H1 (cell line): Measurements from ENCODE around the gene TINCR. TPM values are rescaled to one million over a fixed set of nuclear protein-coding genes. Genes with fewer than 3 reads are reported as not detected.
A peak's percentile ranks its signal among the peaks of the same experiment; 100 is the strongest.

Experiments
- CTCF ChIA-PET: fragments of 300-600 bp; sonication (Branson Sonifier 250); formaldehyde crosslinking; loops from one replicate; lab custom pipeline; 2021; ENCODE audit not compliant: partially characterized antibody; lab: Charles Lee
- POLR2A ChIA-PET: fragments of 300-600 bp; sonication (Branson Sonifier 250); formaldehyde crosslinking; loops from one replicate; lab custom pipeline; 2021; ENCODE audit warnings: inconsistent platforms; ENCODE audit not compliant: partially characterized antibody; lab: Charles Lee
- DNase-seq, 2 experiments: peaks; one replicate each; pipeline versions ENCODE4 v3.0.0 to v3.0.0-alpha.2; 2010 to 2022; ENCODE audit warnings: low spot score in 2 of 2, low read depth in 1 of 2, mixed read lengths in 1 of 2
- FAIRE-seq: peaks from 2 replicates; lab custom pipeline; 2011; peaks lifted over from hg19 to GRCh38; lab: Jason Lieb, UNC
- H2AFZ ChIP-seq: 2 replicates; pipeline ENCODE4 v1.8.1; 2012; ENCODE audit warnings: low read length, inconsistent platforms
- H2AK5ac ChIP-seq: 2 replicates; pipeline ENCODE4 v1.6.1; 2013; ENCODE audit warnings: low read depth, low read length
- H2BK120ac ChIP-seq: replicated peaks from 2 replicates; pipeline ENCODE3; 2013; ENCODE audit warnings: low read depth, low read length, inconsistent platforms
- H2BK12ac ChIP-seq: 2 replicates; pipeline ENCODE4 v1.6.1; 2013; ENCODE audit warnings: low read depth, low read length
- H2BK15ac ChIP-seq: 2 replicates; pipeline ENCODE4 v1.6.1; 2013; ENCODE audit warnings: low read length
- H2BK20ac ChIP-seq: 2 replicates; pipeline ENCODE4 v1.6.1; 2013; ENCODE audit warnings: low read length
- H2BK5ac ChIP-seq: 2 replicates; pipeline ENCODE4 v1.6.1; 2013; ENCODE audit warnings: low read depth, low read length
- H3K14ac ChIP-seq: 2 replicates; pipeline ENCODE4 v1.6.1; 2013; ENCODE audit warnings: inconsistent platforms; ENCODE audit not compliant: insufficient read length
- H3K18ac ChIP-seq: 2 replicates; pipeline ENCODE4 v1.6.1; 2013; ENCODE audit warnings: low read length; ENCODE audit errors: extremely low read depth
- H3K23ac ChIP-seq: 2 replicates; pipeline ENCODE4 v1.6.1; 2013; ENCODE audit warnings: inconsistent platforms; ENCODE audit not compliant: insufficient read length
- H3K23me2 ChIP-seq: 2 replicates; pipeline ENCODE4 v1.6.1; 2013; ENCODE audit warnings: low read depth, low read length
- H3K27ac ChIP-seq: 2 replicates; pipeline ENCODE4 v1.6.1; 2011; ENCODE audit warnings: low read depth, low read length, inconsistent platforms
- H3K27me3 ChIP-seq, 4 experiments: replicated peaks in 1 of 4; 1 replicate in 1 of 4; 2 replicates in 3 of 4; pipeline versions ENCODE4 v1.6.1 to v1.8.1; 2011 to 2013; ENCODE audit warnings: low read length in 3 of 4, mild to moderate bottlenecking in 3 of 4, inconsistent platforms in 2 of 4, mixed read lengths in 2 of 4, moderate library complexity in 1 of 4; ENCODE audit not compliant: control insufficient read depth in 3 of 4, insufficient read depth in 3 of 4; ENCODE audit errors: extremely low read depth in 1 of 4
- H3K36me3 ChIP-seq, 4 experiments: 2 replicates each; pipeline versions ENCODE4 v1.6.1 to v1.8.1; 2011 to 2013; ENCODE audit warnings: mild to moderate bottlenecking in 4 of 4, low read length in 3 of 4, moderate library complexity in 2 of 4, control low read depth in 1 of 4, inconsistent platforms in 1 of 4; ENCODE audit not compliant: insufficient read depth in 4 of 4, control insufficient read depth in 2 of 4
- H3K4ac ChIP-seq: replicated peaks from 2 replicates; pipeline ENCODE3; 2013; ENCODE audit warnings: low read length, low read depth, mixed read lengths, inconsistent platforms; ENCODE audit not compliant: insufficient read length
- H3K4me1 ChIP-seq, 4 experiments: replicated peaks in 1 of 4; 1 replicate in 1 of 4; 2 replicates in 3 of 4; pipeline versions ENCODE4 v1.6.1 to v1.8.1; 2011 to 2013; ENCODE audit warnings: low read length in 3 of 4, inconsistent platforms in 2 of 4, mixed read lengths in 1 of 4; ENCODE audit not compliant: insufficient read depth in 4 of 4, control insufficient read depth in 3 of 4
- H3K4me2 ChIP-seq, 2 experiments: 2 replicates each; pipeline versions ENCODE4 v1.6.1 to v1.8.1; 2011 to 2013; ENCODE audit warnings: low read depth in 2 of 2, low read length in 2 of 2, control low read depth in 1 of 2, inconsistent platforms in 1 of 2, mild to moderate bottlenecking in 1 of 2; ENCODE audit not compliant: insufficient read depth in 1 of 2
- H3K4me3 ChIP-seq, 4 experiments: fragments of 200-600, 300-600 bp in 1 of 4; sonication (generic), shearing (Covaris generic), sonication (Bioruptor Twin) in 1 of 4; 2 replicates each; pipeline versions ENCODE4 v1.5.1 to v1.8.1; 2011 to 2016; ENCODE audit warnings: low read length in 4 of 4, low read depth in 3 of 4, control low read depth in 2 of 4, inconsistent platforms in 2 of 4, mild to moderate bottlenecking in 2 of 4, mixed read lengths in 1 of 4, moderate library complexity in 1 of 4; ENCODE audit not compliant: insufficient read depth in 2 of 4; ENCODE audit errors: extremely low read depth in 1 of 4
- H3K56ac ChIP-seq: replicated peaks from 2 replicates; pipeline ENCODE3; 2013; ENCODE audit warnings: low read depth, mild to moderate bottlenecking, mixed read lengths, low read length, inconsistent platforms; ENCODE audit not compliant: insufficient read length
- H3K79me1 ChIP-seq: 2 replicates; pipeline ENCODE4 v1.6.1; 2013; ENCODE audit warnings: low read depth, low read length, control low read depth
- H3K79me2 ChIP-seq, 2 experiments: 2 replicates each; pipeline versions ENCODE4 v1.6.1 to v1.8.1; 2012 to 2013; ENCODE audit warnings: low read length in 2 of 2, mild to moderate bottlenecking in 2 of 2, inconsistent platforms in 1 of 2; ENCODE audit not compliant: insufficient read depth in 2 of 2, control insufficient read depth in 1 of 2
- H3K9ac ChIP-seq, 4 experiments: replicated peaks in 1 of 4; 1 replicate in 1 of 4; 2 replicates in 3 of 4; pipeline versions ENCODE4 v1.6.1 to v1.8.1; 2011 to 2013; ENCODE audit warnings: low read depth in 3 of 4, low read length in 3 of 4, control low read depth in 2 of 4, mild to moderate bottlenecking in 2 of 4, moderate library complexity in 2 of 4, inconsistent platforms in 1 of 4; ENCODE audit errors: extremely low read depth in 1 of 4
- H3K9me3 ChIP-seq, 2 experiments: 2 replicates each; pipeline versions ENCODE4 v1.6.1 to v1.8.1; 2012 to 2013; ENCODE audit warnings: mild to moderate bottlenecking in 2 of 2, moderate library complexity in 2 of 2, control low read depth in 1 of 2, inconsistent platforms in 1 of 2, low read depth in 1 of 2, low read length in 1 of 2, mixed read lengths in 1 of 2; ENCODE audit not compliant: insufficient read depth in 2 of 2
- H4K20me1 ChIP-seq, 2 experiments: replicated peaks in 1 of 2; 2 replicates each; pipeline versions ENCODE3 to v1.8.1; 2011 to 2013; ENCODE audit warnings: inconsistent platforms in 2 of 2, low read length in 2 of 2, mild to moderate bottlenecking in 1 of 2; ENCODE audit not compliant: insufficient read depth in 2 of 2, control insufficient read depth in 1 of 2
- H4K5ac ChIP-seq: 2 replicates; pipeline ENCODE4 v1.6.1; 2013; ENCODE audit warnings: low read length, low read depth, mixed read lengths, inconsistent platforms; ENCODE audit not compliant: insufficient read length
- H4K8ac ChIP-seq: 2 replicates; pipeline ENCODE4 v1.8.0; 2013; ENCODE audit warnings: mild to moderate bottlenecking, moderate library complexity, low read length, inconsistent platforms; ENCODE audit not compliant: insufficient read depth; ENCODE audit errors: extremely low read depth
- H4K91ac ChIP-seq: replicated peaks from 2 replicates; pipeline ENCODE3; 2013; ENCODE audit warnings: low read length, mixed read lengths, inconsistent platforms; ENCODE audit not compliant: insufficient read length
- GABPA ChIP-seq: IDR thresholded peaks from 2 replicates; pipeline ENCODE4 v1.6.1; 2011; ENCODE audit warnings: mild to moderate bottlenecking, low read length, moderate library complexity, borderline replicate concordance; ENCODE audit not compliant: insufficient read depth
- KDM1A ChIP-seq: fragments of 200-600, 300-600 bp; sonication (generic); IDR thresholded peaks from 2 replicates; pipeline ENCODE4 v1.7.1; 2016; ENCODE audit warnings: mild to moderate bottlenecking, low read length, borderline replicate concordance
- RAD21 ChIP-seq, 2 experiments: IDR thresholded peaks in 1 of 2; conservative IDR thresholded peaks in 1 of 2; 2 replicates each; pipeline ENCODE4 v1.6.1; 2011; ENCODE audit warnings: low read depth in 2 of 2, low read length in 2 of 2, improper control_type of control experiment in 1 of 2, inconsistent platforms in 1 of 2, mild to moderate bottlenecking in 1 of 2, moderate library complexity in 1 of 2
- WGBS, 2 experiments: shearing (Covaris generic) in 1 of 2; methylation state at CpG; one replicate each; pipeline versions ENCODE4 v1.1.6 to v1.1.7; 2013 to 2015; ENCODE audit warnings: low lambda C conversion rate in 2 of 2, mixed read lengths in 2 of 2, inconsistent platforms in 1 of 2, low coverage in 1 of 2, missing lambda C conversion rate in 1 of 2; ENCODE audit not compliant: insufficient replicate concordance in 2 of 2, insufficient coverage in 1 of 2, insufficient read length in 1 of 2; ENCODE audit errors: extremely low coverage in 1 of 2, missing lambda C conversion rate in 1 of 2; 5-methylcytosine and 5-hydroxymethylcytosine counted together
- polyA plus RNA-seq, 7 experiments: library from polyadenylated mRNA; depleted of rRNA in 3 of 7; stranded (reverse) in 5 of 7; unstranded in 2 of 7; fragments of >200 nt in 5 of 7; fragments of 200-250 nt in 2 of 7; gene quantifications; 1 replicate in 5 of 7; 2 replicates in 1 of 7; 4 replicates in 1 of 7; pipeline versions ENCODE4 v1.2.1 to v1.2.3, GENCODE V29; 2011 to 2013; ENCODE audit warnings: missing spikeins in 2 of 7, mixed read lengths in 2 of 7
- total RNA-seq: library from RNA; stranded (reverse); fragmentation: NEBNext Ultra II Directional; extraction: Animal tissue kit (Norgen Biotek cat#: 25700); gene quantifications from 2 replicates; pipeline ENCODE4 v1.2.1, GENCODE V29; 2021
- TF ChIP-seq, protein P1 (sequence below), 3 experiments: IDR thresholded peaks; 1 replicate in 2 of 3; 2 replicates in 1 of 3; pipeline versions ENCODE4 v1.5.1 to v1.6.1; 2011; ENCODE audit warnings: low read length in 3 of 3, mild to moderate bottlenecking in 3 of 3, inconsistent platforms in 2 of 3, low read depth in 1 of 3, moderate library complexity in 1 of 3; ENCODE audit not compliant: insufficient read depth in 1 of 3; ENCODE audit errors: control extremely low read depth in 1 of 3

TINCR gene
- total and polyA plus RNA-seq, 2 of the 8 experiments (the other 6 are each of a cell fraction or from before 2014, with no cell fraction given) = 0.52 to 1.4 TPM

GRCh38 chr19:5578097-5578846 is 10.5 kb upstream of the TINCR start:
- POLR2A ChIA-PET = interaction anchor here (0.6 to 0.7 kb wide), 2 partner anchors 49 to 74 kb away, joined by 3 to 4 read pairs; no protein-coding TSS in a partner anchor
- Histone ChIP-seq H2BK5ac (peak overlapping the region; percentile 64; the same call in 1 of the 2 replicates), H3K79me1 (no peaks in the 10 kb centered on the region), H2BK20ac (no peak overlapping the region), H3K23ac (no peak overlapping the region), H2BK15ac (peak overlapping the region; percentile 97), H3K56ac (peak overlapping the region; percentile 54), H4K20me1 (peaks cover 0 to 3% of the 10 kb centered on the region in 2 experiments), H4K8ac (no peak overlapping the region; the same call in 1 of the 2 replicates), H3K4me3 (peak overlapping the region in 2 of 4 experiments; percentile 4 to 39; a peak in 1 of 8 replicates), H3K23me2 (no peaks in the 10 kb centered on the region), H3K4ac (no peak overlapping the region), H3K4me1 (peaks cover 0 to 1% (median 0%) of the 10 kb centered on the region in 4 experiments; a peak in 2 of 7 replicates), H2BK12ac (no peak overlapping the region; the same call in 1 of the 2 replicates), H3K9me3 (no peaks in the 10 kb centered on the region), H3K9ac (no peak overlapping the region; a peak in 1 of 7 replicates), H3K18ac (0 out of 2 replicates have a peak overlapping the region, but pooled peaks have one; percentile 68), H4K91ac (peak overlapping the region; percentile 79), H2AK5ac (no peak overlapping the region), H3K4me2 (peak overlapping the region in 1 of 2 experiments; percentile 57; a peak in 3 of 4 replicates), H2BK120ac (no peak overlapping the region), H2AFZ (peak overlapping the region; percentile 91), H3K36me3 (no peaks in the 10 kb centered on the region), H3K27ac (no peak overlapping the region), H3K27me3 (no peaks in the 10 kb centered on the region), H4K5ac (no peak overlapping the region), H3K14ac (no peak overlapping the region), H3K79me2 (no peaks in the 10 kb centered on the region)
- FAIRE-seq (no peak), DNase-seq (peak in 1 of 2 experiments; percentile 93)
- 33% methylated on average over 23 of the region's 28 CpGs; no CpG with 5 or more reads in 1 of the 2 experiments for WGBS, 2 experiments
- peak; percentile 60; the same call in 1 of the 2 replicates for TF ChIP-seq GABPA
- no peak for TF ChIP-seq KDM1A
- peak; percentile 93 to 96 for TF ChIP-seq RAD21 (IDR thresholded peaks at IDR 0.05 in 1 of 2, conservative IDR thresholded peaks at IDR 0.05 in 1 of 2; ENCODE audit: low read depth in 2 of 2, low read length in 2 of 2)
- TF ChIP-seq, protein P1, sequence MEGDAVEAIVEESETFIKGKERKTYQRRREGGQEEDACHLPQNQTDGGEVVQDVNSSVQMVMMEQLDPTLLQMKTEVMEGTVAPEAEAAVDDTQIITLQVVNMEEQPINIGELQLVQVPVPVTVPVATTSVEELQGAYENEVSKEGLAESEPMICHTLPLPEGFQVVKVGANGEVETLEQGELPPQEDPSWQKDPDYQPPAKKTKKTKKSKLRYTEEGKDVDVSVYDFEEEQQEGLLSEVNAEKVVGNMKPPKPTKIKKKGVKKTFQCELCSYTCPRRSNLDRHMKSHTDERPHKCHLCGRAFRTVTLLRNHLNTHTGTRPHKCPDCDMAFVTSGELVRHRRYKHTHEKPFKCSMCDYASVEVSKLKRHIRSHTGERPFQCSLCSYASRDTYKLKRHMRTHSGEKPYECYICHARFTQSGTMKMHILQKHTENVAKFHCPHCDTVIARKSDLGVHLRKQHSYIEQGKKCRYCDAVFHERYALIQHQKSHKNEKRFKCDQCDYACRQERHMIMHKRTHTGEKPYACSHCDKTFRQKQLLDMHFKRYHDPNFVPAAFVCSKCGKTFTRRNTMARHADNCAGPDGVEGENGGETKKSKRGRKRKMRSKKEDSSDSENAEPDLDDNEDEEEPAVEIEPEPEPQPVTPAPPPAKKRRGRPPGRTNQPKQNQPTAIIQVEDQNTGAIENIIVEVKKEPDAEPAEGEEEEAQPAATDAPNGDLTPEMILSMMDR (IDR thresholded peaks at IDR 0.05; ENCODE audit: control extremely low read depth in 1 of 3, insufficient read depth in 1 of 3, low read depth in 1 of 3, low read length in 3 of 3) = peak; percentile 93 to 98 (median 93)
- CTCF ChIA-PET = interaction anchor here (0.6 to 4.5 kb wide), 20 partner anchors 9 to 201 kb away, joined by 3 to 30 read pairs (median 4); partner anchors contain the start of gene TINCR
